Epithelial cell of proximal tubule (primary cell): ENCODE measurements around the gene OR5A1. TPM values are rescaled to one million over a fixed set of nuclear protein-coding genes. Genes with fewer than 3 reads are reported as not detected.

Experiments used
- DNase-seq: peaks from one replicate; pipeline ENCODE4 v3.0.0-alpha.2; 2011; ENCODE audit warnings: low read depth
- H3K4me3 ChIP-seq: 2 replicates; pipeline ENCODE4 v1.5.1; 2011; ENCODE audit warnings: low read depth, mild to moderate bottlenecking, low read length
- CTCF ChIP-seq: conservative IDR thresholded peaks from 2 replicates; pipeline ENCODE4 v1.5.1; 2012; ENCODE audit warnings: low read depth, mild to moderate bottlenecking, low read length
- total RNA-seq: library from RNA; depleted of rRNA; stranded (reverse); fragments of >200 nt; gene quantifications from 2 replicates; pipeline ENCODE4 v1.2.3, GENCODE V29; 2015

Gene OR5A1
- total RNA-seq: not detected in 2 replicates

GRCh38 chr11:59436169-59436568, at the start of gene OR5A1:
TSS of gene OR5A1 (plus strand) at chr11:59436469. CDS start at chr11:59443169, 6,700 bp downstream.
- TF ChIP-seq CTCF: no peak
- no peak for DNase-seq

GRCh38 chr11:59394186-59394585, 42.1 kb upstream of the OR5A1 start:
- no peak for DNase-seq
- no peak for TF ChIP-seq CTCF
- H3K4me3 ChIP-seq: no peak overlapping the region

More at GRCh38 chr11:59436169-59436568, at the start of gene OR5A1:
- H3K4me3 ChIP-seq: no peak within 1 kb of the TSS

- no peak overlapping the region for H3K4me3 ChIP-seq
- no peak for DNase-seq
- no peak for TF ChIP-seq CTCF
Observed at GRCh38 chr11:59400461-59401261, 35.6 kb upstream of the OR5A1 start.

- H3K4me3 ChIP-seq: no peak overlapping the region
- TF ChIP-seq CTCF: no peak
- no peak for DNase-seq
Observed at GRCh38 chr11:59401262-59401552, 35.1 kb upstream of the OR5A1 start.

GRCh38 chr11:59403546-59403945, 32.7 kb upstream of the OR5A1 start:
- TF ChIP-seq CTCF: no peak
- H3K4me3 ChIP-seq: no peak overlapping the region
- no peak for DNase-seq

- no peak for DNase-seq
- no peak for TF ChIP-seq CTCF
- no peak overlapping the region for H3K4me3 ChIP-seq
Observed at GRCh38 chr11:59413646-59414045, 22.6 kb upstream of the OR5A1 start.

GRCh38 chr11:59415111-59415510, 21.2 kb upstream of the OR5A1 start:
- no peak overlapping the region for H3K4me3 ChIP-seq
- TF ChIP-seq CTCF: no peak
- no peak for DNase-seq
